GM23338 (cell line): ENCODE results near the gene FRAS1. TPM values are rescaled to one million over a fixed set of nuclear protein-coding genes. Genes with fewer than 3 reads are reported as not detected.

ENCODE experiments used
- ATAC-seq: fragments of 200-7000 bp; cut with Tn5 transposase; 3 replicates; pipeline ENCODE4 v1.9.1; 2020
- DNase-seq: peaks from one replicate; pipeline ENCODE4 v3.0.0-alpha.2; 2015; ENCODE audit warnings: low spot score
- H2AFZ ChIP-seq: fragments of 200-600 bp; sonication (generic); 2 replicates; pipeline ENCODE4 v1.8.0; 2016; ENCODE audit warnings: antibody characterized with exemption, mild to moderate bottlenecking, moderate library complexity
- H3F3A ChIP-seq: fragments of 200-600 bp; sonication (generic); replicated peaks from 2 replicates; pipeline ENCODE4 v1.8.0; 2017; ENCODE audit warnings: antibody characterized with exemption, mixed run types, low read depth
- H3K27ac ChIP-seq: fragments of 200-600 bp; sonication (generic); 2 replicates; pipeline ENCODE4 v1.6.1; 2016; ENCODE audit warnings: low read depth
- H3K27me3 ChIP-seq: fragments of 200-600 bp; sonication (generic); 2 replicates; pipeline ENCODE4 v1.8.0; 2016; ENCODE audit warnings: mild to moderate bottlenecking, mixed run types, moderate library complexity; ENCODE audit not compliant: insufficient read depth
- H3K36me3 ChIP-seq: fragments of 200-600 bp; sonication (generic); 2 replicates; pipeline ENCODE4 v1.8.0; 2016; ENCODE audit warnings: mild to moderate bottlenecking; ENCODE audit not compliant: insufficient read depth
- H3K4me1 ChIP-seq: fragments of 200-600 bp; sonication (generic); 2 replicates; pipeline ENCODE4 v1.8.0; 2016; ENCODE audit warnings: mild to moderate bottlenecking, moderate library complexity; ENCODE audit not compliant: insufficient read depth
- H3K4me2 ChIP-seq: fragments of 200-600 bp; sonication (generic); 2 replicates; pipeline ENCODE4 v1.7.1; 2017; ENCODE audit warnings: mixed run types
- H3K4me3 ChIP-seq: fragments of 200-600 bp; sonication (generic); 2 replicates; pipeline ENCODE4 v1.6.1; 2016; ENCODE audit warnings: mixed run types
- H3K79me2 ChIP-seq: fragments of 200-600 bp; sonication (generic); replicated peaks from 2 replicates; pipeline ENCODE4 v1.8.0; 2017; ENCODE audit warnings: mild to moderate bottlenecking; ENCODE audit not compliant: insufficient read depth
- H3K9me2 ChIP-seq: fragments of 200-600 bp; sonication (generic); 2 replicates; pipeline ENCODE4 v1.8.0; 2017; ENCODE audit not compliant: insufficient read depth
- H4K20me1 ChIP-seq: fragments of 200-600 bp; sonication (generic); replicated peaks from 2 replicates; pipeline ENCODE4 v1.8.0; 2017; ENCODE audit warnings: mild to moderate bottlenecking; ENCODE audit not compliant: insufficient read depth
- H3K27ac Mint-ChIP-seq: 2 replicates; pipeline ENCODE4 v1.8.0; 2020; ENCODE audit warnings: inconsistent platforms, mild to moderate bottlenecking, moderate library complexity, mixed read lengths
- H3K27me3 Mint-ChIP-seq: 3 replicates; pipeline ENCODE4 v1.8.0; 2022; ENCODE audit warnings: low read depth, mild to moderate bottlenecking, moderate library complexity, mixed read lengths, inconsistent platforms; ENCODE audit not compliant: insufficient read depth, poor library complexity
- H3K36me3 Mint-ChIP-seq: 3 replicates; pipeline ENCODE4 v1.8.0; 2021; ENCODE audit warnings: low read depth, mild to moderate bottlenecking, inconsistent platforms, moderate library complexity, mixed read lengths
- H3K4me1 Mint-ChIP-seq: 3 replicates; pipeline ENCODE4 v1.8.0; 2020; ENCODE audit warnings: mild to moderate bottlenecking, inconsistent platforms, mixed read lengths
- H3K4me3 Mint-ChIP-seq: 3 replicates; pipeline ENCODE4 v1.8.0; 2021; ENCODE audit warnings: moderate library complexity, mild to moderate bottlenecking, inconsistent platforms, mixed read lengths
- H3K9me3 Mint-ChIP-seq: 3 replicates; pipeline ENCODE4 v1.8.0; 2020; ENCODE audit warnings: moderate library complexity, mild to moderate bottlenecking, inconsistent platforms, mixed read lengths
- CREB1 ChIP-seq: fragments of 250-450 bp; sonication (Bioruptor Pico); IDR thresholded peaks from 2 replicates; pipeline ENCODE4 v1.5.0; 2020; ENCODE audit warnings: low read depth, mild to moderate bottlenecking, moderate library complexity
- CTCF ChIP-seq, 2 experiments: fragments of 200-600 bp in 1 of 2; sonication (generic) in 1 of 2; conservative IDR thresholded peaks; 2 replicates each; pipeline versions ENCODE4 v1.5.1 to v1.6.1; 2016 to 2017; ENCODE audit warnings: antibody characterized with exemption in 2 of 2, low read depth in 2 of 2, mild to moderate bottlenecking in 2 of 2, moderate library complexity in 1 of 2
- ETS1 ChIP-seq: IDR thresholded peaks from 2 replicates; pipeline ENCODE4 v1.6.1; 2016; ENCODE audit warnings: antibody characterized with exemption
- EZH2 ChIP-seq: fragments of 200-600 bp; sonication (generic); IDR thresholded peaks from one replicate; pipeline ENCODE4 v1.8.0; 2017; ENCODE audit warnings: antibody characterized with exemption, mild to moderate bottlenecking, low read depth; ENCODE audit not compliant: unreplicated experiment
- EZH2phosphoT487 ChIP-seq: fragments of 200-600 bp; sonication (generic); IDR thresholded peaks from one replicate; pipeline ENCODE4 v1.8.1; 2018; ENCODE audit warnings: antibody characterized with exemption; ENCODE audit not compliant: unreplicated experiment
- JUNB ChIP-seq: IDR thresholded peaks from one replicate; pipeline ENCODE4 v1.6.1; 2016; ENCODE audit warnings: antibody characterized with exemption; ENCODE audit not compliant: unreplicated experiment
- NANOG ChIP-seq: IDR thresholded peaks from 2 replicates; pipeline ENCODE4 v1.6.1; 2016; ENCODE audit warnings: antibody characterized with exemption, borderline replicate concordance
- POLR2AphosphoS5 ChIP-seq: IDR thresholded peaks from 2 replicates; pipeline ENCODE4 v1.6.1; 2016; ENCODE audit warnings: antibody characterized with exemption, low read depth
- STAT1 ChIP-seq: IDR thresholded peaks from one replicate; pipeline ENCODE4 v1.6.1; 2016; ENCODE audit warnings: antibody characterized with exemption; ENCODE audit not compliant: unreplicated experiment
- ZNF114 ChIP-seq: fragments of 250-450 bp; sonication (Bioruptor Pico); IDR thresholded peaks from 2 replicates; pipeline ENCODE4 v1.5.0; 2020; ENCODE audit warnings: mild to moderate bottlenecking, moderate library complexity
- ZNF331 ChIP-seq: fragments of 250-450 bp; sonication (Bioruptor Pico); IDR thresholded peaks from 2 replicates; pipeline ENCODE4 v1.5.0; 2020; ENCODE audit warnings: low read depth, mild to moderate bottlenecking, moderate library complexity
- ZNF462 ChIP-seq: fragments of 250-450 bp; sonication (Bioruptor Pico); IDR thresholded peaks from 2 replicates; pipeline ENCODE4 v1.5.0; 2020; ENCODE audit warnings: mild to moderate bottlenecking, moderate library complexity
- polyA plus RNA-seq: library from polyadenylated mRNA; unstranded; fragments of >200 nt; fragmentation: Nextera tagmentation; extraction: Ambion mirVana; gene quantifications from 2 replicates; pipeline ENCODE4 v1.2.1, GENCODE V29; 2016
- total RNA-seq: library from RNA; depleted of rRNA; stranded (reverse); fragments of >200 nt; shearing (Covaris generic); gene quantifications from 2 replicates; pipeline ENCODE4 v1.2.3, GENCODE V29; 2014

FRAS1 gene
- total and polyA plus RNA-seq, 2 experiments from 2014 or later = 12.4 to 108 TPM

- TF ChIP-seq CTCF (conservative IDR thresholded peaks at IDR 0.05; ENCODE audit: low read depth in 2 of 2) = no peak
- no peak for TF ChIP-seq EZH2phosphoT487
- no peak for TF ChIP-seq STAT1
- no peak for TF ChIP-seq ZNF114
- TF ChIP-seq NANOG = no peak
- no peak for TF ChIP-seq JUNB
- TF ChIP-seq ETS1 = no peak
- TF ChIP-seq ZNF331 (CRISPR knock-in tag) = no peak
- no peak for TF ChIP-seq POLR2AphosphoS5
- no peak for TF ChIP-seq CREB1 (CRISPR knock-in tag)
- TF ChIP-seq EZH2 = no peak
Measured at GRCh38 chr4:78410676-78411075, 353.6 kb downstream of the FRAS1 start (continued).

GRCh38 chr4:78414116-78414515 is 357.0 kb downstream of the FRAS1 start:
- peaks cover 13% of the 10 kb centered on the region; the same call in 1 of the 2 replicates for H3K4me1 ChIP-seq
- Mint-ChIP-seq H3K27me3 (peaks cover 2% of the 10 kb centered on the region), H3K4me1 (peaks cover 20% of the 10 kb centered on the region), H3K9me3 (no peaks in the 10 kb centered on the region), H3K36me3 (peaks cover 42% of the 10 kb centered on the region), H3K4me3 (no peak overlapping the region), H3K27ac (no peak overlapping the region)
- no peaks in the 10 kb centered on the region for H3F3A ChIP-seq
- H3K79me2 ChIP-seq = no peaks in the 10 kb centered on the region
- no peak overlapping the region for H3K4me2 ChIP-seq
- H3K27me3 ChIP-seq = no peaks in the 10 kb centered on the region
- no peak overlapping the region for H3K27ac ChIP-seq
- ATAC-seq (no peak), DNase-seq (no peak)
- H3K4me3 ChIP-seq = no peak overlapping the region
- no peaks in the 10 kb centered on the region for H3K9me2 ChIP-seq
- peaks cover 8% of the 10 kb centered on the region; the same call in 1 of the 2 replicates for H4K20me1 ChIP-seq
- H2AFZ ChIP-seq = no peak overlapping the region
- peaks cover 23% of the 10 kb centered on the region for H3K36me3 ChIP-seq
- no peak for TF ChIP-seq ZNF114
- TF ChIP-seq JUNB = no peak
- no peak for TF ChIP-seq ETS1
- no peak for TF ChIP-seq EZH2phosphoT487
- no peak for TF ChIP-seq ZNF331 (CRISPR knock-in tag)
- TF ChIP-seq CTCF (conservative IDR thresholded peaks at IDR 0.05; ENCODE audit: low read depth in 2 of 2) = no peak
- TF ChIP-seq CREB1 (CRISPR knock-in tag) = no peak
- TF ChIP-seq ZNF462 = no peak
- TF ChIP-seq POLR2AphosphoS5 = no peak
- TF ChIP-seq EZH2 = no peak
- no peak for TF ChIP-seq NANOG
